Nucleus accumbens (tissue), 56 donors: ENCODE results near the gene ASF1B.

Experiments
- DNase-seq, 56 donors: peaks; one replicate each; lab custom pipeline; 2025; lab: John Stamatoyannopoulos, UW

Gene ASF1B

DNA sequence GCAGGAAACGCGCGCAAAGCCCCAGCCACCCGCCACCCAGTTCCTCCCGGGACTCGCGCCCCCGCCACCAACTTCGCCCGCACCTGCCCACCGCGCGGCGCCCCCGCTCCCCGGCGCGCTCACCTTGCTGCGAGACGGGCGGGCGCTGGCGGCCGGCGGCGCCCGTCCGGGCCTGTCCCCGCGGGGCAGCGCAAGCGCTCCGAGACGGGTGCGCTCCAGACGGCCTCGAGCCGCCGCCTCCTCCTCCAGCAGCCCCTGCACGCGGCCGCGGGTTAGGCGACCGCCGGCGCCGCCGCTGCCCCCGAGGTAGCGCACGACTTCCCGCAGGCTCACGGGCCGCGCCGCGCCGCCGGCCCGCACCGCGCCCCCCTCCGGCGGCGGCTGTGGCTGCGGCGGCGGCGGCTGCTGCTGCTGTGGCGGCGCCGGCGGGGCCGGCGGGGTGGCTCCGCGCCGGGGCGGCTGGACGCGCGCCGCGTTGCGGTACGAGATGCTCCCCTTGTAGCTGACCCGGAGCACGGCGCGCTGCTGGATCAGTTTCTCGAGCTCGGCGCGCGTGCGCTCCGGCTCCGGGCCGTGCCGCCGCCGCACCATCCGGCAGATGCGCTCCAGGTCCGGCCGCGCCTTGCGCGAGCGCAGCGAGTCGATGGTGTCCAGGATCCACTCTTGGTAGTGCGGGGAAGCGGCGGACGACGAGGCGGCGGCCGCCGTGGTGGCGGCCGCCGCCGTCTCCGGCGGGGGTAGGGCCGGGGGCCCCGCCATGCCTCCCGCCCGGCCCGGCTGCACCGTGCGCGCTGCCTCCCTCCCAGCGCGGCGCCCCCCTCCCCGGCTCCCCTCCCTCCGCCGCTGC is 46.5 kb downstream of the ASF1B start:
- peak in 18 of 56 donors; percentile 16 to 59 (median 32) for DNase-seq

DNA sequence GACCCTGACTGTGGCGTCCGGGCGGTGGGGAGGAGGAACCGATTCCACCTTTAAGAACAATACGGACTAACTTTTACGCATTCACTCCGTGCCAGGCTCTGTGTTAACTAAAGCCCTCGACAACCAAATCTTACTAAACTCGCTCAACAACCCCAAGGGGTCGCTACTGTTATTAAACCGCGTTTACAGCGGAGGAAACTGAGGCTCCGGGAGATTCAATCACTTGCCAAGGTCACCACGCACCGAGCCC is 47.1 kb downstream of the ASF1B start:
- no peak for DNase-seq

DNA sequence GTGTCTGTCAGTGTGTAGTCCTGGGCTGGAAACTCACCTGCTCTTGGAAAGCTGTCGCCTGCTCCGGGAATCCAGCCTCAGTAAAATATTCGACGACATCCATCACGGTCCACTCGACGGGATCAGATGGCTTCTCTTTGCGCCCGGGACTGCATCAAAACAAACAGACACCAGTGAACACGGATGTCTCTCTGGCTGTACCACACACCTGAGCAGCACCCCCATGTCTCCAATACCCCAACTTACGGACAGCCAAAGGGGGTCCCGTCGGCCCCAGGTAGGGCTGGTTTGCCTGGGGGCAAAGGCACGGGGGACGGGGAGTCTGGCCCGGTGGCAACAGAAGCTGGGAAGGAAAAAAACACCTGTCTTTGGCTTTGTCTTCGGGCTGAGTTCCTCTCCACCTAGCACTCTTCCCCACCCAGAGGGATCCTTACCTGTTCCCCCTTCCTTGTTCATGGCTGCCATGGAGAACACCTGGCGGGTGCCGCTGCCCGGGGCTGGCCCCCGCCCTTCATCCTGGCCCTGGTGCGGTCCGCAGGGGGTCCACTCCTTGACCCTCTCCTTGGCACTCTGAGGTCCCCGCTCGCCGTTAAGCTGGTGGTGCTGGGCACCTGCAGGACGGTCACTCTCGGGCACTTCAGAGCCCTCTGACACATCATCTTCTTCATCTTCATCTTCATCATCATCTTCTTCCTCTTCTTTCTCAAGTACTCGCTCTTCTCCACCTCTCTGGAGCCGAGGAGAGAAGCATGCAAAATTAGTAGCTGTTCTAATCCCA is 47.6 kb downstream of the ASF1B start:
- DNase-seq: no peak

DNA sequence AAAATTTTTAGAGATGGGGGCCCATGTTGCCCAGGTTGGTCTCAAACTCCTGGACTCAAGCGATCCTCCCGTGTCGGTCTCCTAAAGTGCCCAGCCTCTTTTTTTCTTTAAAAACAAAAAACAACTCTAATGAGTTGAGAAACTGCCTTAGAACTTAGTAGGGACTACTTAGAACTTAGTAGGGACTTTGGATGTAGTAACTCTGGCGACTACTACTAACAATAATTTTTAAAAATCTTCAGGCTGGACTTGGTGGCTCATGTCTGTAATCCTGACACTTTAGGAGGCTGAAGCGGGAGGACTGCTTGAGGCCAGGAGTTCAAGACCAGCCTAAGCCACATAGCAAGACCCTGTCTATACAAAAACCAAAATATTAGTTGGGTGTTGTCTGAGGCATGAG is 50.3 kb downstream of the ASF1B start:
- no peak for DNase-seq

DNA sequence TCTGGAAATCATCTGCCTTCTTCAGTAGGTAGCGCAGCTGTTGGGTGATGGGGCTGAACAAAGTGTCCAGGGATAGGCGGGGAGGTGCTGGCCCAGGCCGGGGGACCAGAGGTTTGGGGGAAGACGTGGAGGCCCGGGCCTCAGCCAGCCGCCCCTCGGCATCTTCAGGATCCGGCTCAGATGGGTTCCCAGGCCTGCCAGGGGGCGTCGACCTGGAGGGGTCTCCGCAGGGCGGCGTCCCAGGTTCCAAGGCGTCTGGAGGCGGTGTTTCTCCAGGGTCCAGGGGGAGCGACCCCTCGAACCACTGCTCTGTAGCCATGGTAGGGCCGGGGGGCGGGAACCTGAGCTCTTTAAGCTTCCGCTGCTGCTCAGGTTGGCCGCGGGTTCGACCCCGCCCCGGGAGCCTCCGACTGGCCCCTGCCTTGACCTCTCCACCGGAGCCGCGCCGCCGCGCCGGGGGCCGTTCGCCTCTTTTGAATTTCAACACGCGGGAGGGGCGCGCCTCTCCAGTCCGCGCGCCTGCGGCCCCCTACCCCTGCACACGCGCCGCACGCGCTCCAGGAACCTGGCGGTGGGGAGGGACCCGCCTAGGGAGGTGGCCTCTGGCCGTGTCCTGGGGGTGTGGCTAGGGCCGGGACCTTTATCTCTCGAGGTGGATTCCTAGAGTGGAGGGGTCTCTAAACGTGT is 50.9 kb downstream of the ASF1B start, which contains the start of gene C19orf67:
Gene C19orf67, minus strand, starts transcription at position 475 of the 687 bp plus-strand sequence. Its CDS starts 156 bp downstream, at position 319.
- DNase-seq: no peak

DNA sequence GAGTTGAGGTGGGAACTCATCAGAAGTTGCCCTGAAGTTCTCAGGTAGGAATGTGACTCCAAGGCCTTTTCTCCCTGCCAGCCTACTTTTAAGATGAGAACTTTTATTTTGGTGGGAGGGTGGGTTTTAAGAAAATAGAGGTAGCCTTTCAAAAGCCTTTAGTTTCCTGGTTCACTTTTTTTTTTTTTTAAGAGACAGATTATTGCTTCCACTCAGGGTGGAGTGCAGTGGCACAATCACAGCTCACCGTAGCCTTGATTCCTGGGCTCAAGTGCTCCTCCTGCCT is 53.8 kb downstream of the ASF1B start:
- no peak for DNase-seq

DNA sequence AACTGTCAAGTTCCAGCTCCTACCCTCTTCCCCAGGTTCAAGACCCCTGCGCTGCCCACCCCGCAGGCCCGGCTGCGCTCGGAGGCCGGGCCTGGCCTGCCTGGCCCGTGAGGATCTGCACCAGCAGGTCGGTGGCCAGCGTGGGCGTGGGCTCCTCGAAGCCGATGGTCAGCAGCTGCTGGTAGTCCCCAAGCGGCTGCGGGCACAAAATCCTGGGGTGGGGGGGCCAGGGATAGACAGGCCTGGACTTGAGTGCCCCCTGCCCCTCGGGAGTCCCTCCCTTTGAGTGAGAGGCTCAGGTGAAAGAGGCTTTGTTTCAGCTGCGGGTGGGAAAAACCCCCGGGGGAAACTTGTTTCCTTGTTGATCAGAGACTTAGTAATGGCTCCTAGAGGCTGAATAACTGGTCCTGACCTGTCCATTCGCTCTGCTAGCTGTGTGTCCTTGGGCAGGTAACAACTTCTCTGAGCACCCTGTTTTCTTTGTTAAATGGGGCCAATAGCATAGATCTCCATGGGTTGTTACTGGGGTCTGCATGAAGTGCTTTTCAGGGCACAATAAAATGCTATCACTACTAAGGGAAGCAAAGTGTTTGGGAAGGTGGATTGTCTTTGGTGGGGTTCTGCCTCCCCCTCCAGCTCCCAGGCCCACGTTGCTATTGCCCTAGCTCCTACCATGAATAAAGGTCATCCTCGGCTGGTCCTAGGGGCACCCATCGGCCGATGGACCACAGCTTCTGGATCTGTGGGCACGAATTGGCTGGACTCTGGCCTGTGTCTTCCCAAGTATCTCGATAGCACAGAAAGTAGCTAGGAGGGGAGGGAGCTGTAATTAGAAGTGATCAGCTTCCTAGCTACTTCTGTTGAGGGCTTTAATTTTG is 54.4 kb downstream of the ASF1B start:
- DNase-seq: peak in 14 of 56 donors; percentile 29 to 81 (median 50)

DNA sequence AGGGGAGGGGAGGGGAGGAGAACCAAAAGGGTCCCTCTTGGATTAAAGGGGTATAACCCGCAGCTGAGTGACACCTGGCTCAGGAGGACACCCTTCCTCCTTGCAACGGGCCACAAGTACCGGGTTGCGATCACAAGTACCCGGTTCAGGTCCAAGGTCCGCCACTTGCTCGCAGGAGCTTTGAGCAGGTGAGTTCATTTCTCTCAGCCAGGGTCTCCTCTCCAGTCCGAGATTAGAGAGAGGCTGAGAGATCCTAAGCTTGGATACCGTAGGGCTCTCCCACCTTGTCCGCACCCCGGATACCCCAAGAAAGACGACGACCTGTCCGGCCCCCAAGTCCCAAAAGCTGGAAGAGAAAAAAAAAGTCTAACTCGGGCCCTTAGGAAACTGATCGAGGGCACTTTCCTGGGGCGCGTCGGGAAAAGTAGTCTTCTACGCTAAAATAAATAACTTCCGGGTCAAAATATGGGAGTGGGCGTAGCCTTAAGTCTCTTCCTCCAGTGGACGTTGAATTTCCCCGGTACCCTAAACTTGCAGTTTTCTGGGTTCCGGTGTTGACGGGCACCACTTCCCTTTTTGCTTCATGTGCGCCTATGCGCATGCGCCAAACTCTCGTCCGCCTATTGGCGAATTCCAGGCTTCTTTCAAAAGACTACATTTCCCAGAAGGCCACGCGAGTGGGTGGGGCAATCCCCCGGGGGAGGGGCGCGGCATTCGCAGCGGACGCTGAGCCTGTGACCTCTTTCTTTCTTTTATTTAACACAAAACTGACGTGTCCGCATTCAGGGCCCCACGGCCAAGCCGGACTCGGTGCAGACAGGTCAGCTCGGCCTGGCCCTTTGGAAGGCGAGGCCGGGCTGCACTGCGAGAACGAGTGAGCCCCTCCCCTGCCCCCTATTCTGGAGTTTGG is 55.2 kb downstream of the ASF1B start:
- DNase-seq: peak; percentile 74 to 99 (median 97)

DNA sequence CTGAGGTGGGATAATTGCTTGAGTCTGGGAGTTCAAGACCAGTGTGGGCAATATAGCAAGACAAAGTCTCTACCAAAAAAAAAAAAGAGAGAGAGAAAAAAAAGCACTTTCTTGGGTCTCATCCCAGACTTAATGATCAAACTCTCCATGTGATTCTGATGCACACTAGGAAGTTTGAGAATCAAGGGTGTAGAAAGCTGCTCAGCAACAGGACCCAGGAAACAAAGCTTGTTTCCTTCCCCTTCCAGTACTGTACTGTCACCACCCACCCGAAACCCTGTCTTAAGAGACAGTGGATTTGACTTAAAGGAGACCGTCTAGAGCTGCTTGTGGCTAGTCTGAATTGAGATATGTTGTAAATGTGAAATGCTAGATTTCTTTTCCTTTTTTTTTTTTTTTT is 58.0 kb downstream of the ASF1B start:
- DNase-seq: no peak

DNA sequence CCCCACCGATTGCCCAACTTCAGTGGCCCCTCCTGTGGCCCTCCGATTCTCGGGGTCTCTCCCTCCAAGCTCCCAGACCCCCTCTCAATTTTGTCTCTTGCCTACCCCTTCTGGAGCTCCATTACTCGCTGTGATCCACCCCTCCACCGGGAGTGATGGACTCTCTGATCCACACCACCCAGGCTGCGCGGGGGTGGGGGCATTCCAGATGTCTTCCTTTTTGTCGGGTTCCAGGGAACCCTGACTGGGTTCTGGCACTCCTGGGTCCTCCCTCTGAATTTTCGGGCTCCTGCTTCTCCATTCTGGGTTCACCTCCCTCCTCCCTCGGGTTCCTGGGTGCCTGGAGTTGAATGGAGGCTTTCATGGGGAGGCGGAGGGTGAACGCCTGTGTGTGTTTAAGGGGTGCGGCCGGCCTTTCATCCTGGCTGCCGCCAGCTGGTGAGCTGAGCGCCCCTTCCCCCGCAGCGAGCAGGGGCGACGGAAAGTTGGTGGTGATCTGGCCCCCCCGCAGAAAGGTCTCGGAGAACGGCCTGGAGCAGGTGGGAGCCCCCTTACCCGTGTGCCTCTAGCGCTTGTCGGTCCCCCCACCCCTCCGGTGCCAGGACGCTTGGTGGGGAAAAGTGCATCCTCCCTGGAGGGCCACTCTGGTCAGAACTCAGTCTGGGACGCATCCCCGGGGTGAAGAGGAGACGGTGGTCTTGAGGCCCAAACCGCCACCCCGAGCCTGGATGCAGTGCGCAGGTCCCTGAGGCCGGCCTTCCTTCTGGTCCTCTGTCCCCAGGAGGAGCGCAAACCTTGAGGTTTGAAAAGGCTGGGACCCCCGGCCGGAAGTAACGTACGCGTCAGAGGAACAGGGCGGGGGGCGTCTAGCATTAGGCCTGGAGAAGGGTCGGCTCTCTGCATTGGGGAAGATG is 62.2 kb downstream of the ASF1B start:
- DNase-seq: peak in 29 of 56 donors; percentile 14 to 74 (median 49)

DNA sequence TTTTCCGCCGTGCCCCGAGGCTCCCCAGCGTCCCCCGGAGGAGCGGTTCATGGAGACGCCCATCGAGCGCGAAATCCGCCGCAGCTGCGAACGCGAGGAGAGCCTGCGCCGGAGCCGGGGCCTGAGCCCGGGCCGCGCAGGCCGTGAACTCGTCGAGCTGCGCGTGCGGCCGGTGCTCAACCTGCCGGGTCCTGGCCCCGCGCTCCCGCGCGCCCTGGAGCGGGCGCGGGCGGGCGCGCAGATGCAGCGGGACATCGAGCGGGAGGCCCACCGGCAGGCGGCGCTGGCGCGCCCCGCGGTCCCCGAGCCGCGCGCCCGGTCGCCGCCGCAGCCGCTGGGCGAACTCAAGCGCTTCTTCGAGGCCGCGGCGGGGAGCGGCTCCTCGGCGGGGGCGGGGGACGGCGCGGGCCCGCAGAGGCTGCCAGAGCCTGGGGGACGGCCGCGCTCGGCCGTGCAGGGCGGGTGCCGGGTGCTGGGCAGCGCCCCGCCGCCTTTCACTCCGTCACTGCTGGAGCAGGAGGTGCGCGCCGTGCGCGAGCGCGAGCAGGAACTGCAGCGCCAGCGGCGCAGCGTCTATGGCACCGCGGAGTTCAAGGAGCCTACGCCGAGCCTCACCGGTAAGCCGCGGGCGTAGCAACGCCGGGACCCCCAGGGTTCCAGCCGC is 63.0 kb downstream of the ASF1B start:
- DNase-seq: peak in 49 of 56 donors; percentile 25 to 86 (median 65)

DNA sequence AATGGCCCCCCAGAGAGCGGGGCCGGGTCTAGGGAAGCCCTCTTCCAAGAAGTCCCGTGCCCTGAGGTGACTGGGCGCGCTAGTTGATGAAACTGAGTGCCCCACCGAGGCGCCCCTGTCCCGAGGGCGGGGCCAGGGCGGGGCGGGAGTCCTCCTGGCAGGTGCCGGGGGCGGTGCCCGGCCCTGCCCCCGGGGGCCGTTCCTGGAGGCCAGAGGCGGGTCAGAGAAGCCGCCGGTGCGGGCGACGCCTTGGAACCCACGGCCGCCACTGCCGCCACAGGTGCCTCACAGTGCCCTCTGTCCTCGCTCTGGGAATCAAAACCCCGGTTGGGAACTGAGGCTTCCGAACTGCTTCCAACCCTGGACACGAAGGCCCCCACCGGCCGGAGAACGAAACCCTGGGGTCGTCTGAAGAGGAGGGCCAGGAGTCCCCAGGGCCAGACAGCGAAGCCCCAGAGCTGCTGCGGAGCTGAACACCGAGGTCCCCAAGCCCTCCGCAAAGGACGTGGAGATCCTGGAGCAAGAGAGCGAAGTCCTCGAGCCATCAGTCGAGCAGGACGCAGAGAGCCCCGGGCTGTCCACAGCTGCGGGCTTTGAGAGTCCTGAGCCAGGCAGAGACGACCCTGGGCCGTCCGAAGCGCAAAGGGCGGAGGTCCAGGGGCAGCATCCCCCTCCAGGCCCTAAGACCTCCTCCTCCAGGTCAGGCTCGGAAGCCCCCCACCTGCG is 63.7 kb downstream of the ASF1B start, which contains the start of gene MISP3:
Gene MISP3, plus strand, starts transcription at position 252 of the 726 bp plus-strand sequence. CDS start 524 bp downstream, outside the sequence.
- DNase-seq: peak in 12 of 56 donors; percentile 7 to 55 (median 34)

DNA sequence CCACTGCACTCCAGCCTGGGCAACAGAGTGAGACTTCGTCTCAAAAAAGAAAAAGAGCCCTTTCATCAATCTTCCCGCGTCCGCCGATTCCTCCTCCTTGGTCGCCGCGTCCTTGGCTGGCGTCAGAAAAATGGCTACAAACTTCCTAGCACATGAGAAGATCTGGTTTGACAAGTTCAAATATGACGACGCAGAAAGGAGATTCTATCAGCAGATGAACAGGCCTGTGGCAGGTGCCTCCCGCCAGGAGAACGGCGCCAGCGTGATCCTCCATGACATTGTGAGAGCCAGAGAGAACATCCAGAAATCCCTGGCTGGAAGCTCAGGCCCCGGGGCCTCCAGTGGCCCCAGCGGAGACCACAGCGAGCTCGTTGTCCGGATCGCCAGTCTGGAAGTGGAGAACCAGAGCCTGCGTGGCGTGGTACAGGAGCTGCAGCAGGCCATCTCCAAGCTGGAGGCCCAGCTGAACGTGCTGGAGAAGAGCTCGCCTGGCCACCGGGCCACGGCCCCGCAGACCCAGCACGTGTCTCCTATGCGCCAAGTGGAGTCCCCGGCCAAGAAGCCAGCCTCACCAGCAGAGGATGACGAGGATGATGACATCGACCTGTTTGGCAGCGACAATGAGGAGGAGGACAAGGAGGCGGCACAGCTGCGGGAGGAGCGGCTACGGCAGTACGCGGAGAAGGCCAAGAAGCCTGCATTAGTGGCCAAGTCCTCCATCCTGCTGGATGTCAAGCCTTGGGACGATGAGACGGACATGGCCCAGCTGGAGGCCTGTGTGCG is 65.9 kb downstream of the ASF1B start:
- DNase-seq: no peak
